Measurements from ENCODE around the gene KDM3A.

DNA sequence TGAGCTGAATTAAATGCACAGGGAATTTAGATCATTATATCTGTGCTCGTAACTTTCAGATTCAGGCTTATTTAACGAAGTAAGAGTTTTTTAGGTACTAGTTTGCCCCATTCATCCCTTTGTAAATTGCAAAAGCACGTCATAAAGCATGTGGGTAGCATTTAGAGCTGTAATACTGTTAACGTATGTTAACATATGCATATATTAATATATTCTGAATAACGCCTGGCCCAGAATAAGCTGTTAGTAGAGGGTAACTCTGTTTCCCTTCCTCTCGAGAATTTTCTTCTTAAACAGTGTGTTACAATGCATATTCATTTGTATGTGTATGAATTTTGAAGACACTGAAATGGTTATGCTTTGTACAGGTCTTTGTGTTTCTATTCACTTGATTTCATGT is 30.5 kb downstream of the KDM3A start:
- TF ChIP-seq POLR2A (IDR thresholded peaks at IDR 0.05; ENCODE audit: low read length) (no peak), GATA1 (IDR thresholded peaks at IDR 0.05; ENCODE audit: low read depth, low read length) (no peak)
